IPS-NIHi7 (cell line): ENCODE results near the gene FAM32A.
"Not testable (repeated sequence)": the region's sequence is repeated elsewhere in the genome, so short reads cannot be mapped to it uniquely, and the experiment has no call there.

Source experiments
- DNase-seq: peaks from one replicate; pipeline ENCODE4 v3.0.0; 2012; ENCODE audit warnings: mixed read lengths; ENCODE audit errors: extremely low spot score

The FAM32A gene

GRCh38 chr19:16164222-16164890 is 20.9 kb upstream of the FAM32A start:
- DNase-seq: no peak

- no peak for DNase-seq
These were observed 18.8 kb upstream of the FAM32A start for GRCh38 chr19:16166417-16166816.

GRCh38 chr19:16167055-16167454 is 18.2 kb upstream of the FAM32A start:
- DNase-seq: no peak

GRCh38 chr19:16168465-16169081 is 16.6 kb upstream of the FAM32A start:
- no peak for DNase-seq

- DNase-seq: no peak
These were observed 15.1 kb upstream of the FAM32A start for GRCh38 chr19:16170134-16170533.

- DNase-seq: no peak
These were observed 9.3 kb upstream of the FAM32A start for GRCh38 chr19:16175954-16176353.

- not testable (repeated sequence) for DNase-seq
These were observed 6.3 kb upstream of the FAM32A start for GRCh38 chr19:16178866-16179265.

GRCh38 chr19:16180611-16181010 is 4.6 kb upstream of the FAM32A start:
- peak; percentile 50 for DNase-seq

- DNase-seq: no peak
These were observed 516 bp upstream of the FAM32A start for GRCh38 chr19:16184665-16185122.

- DNase-seq: peak; percentile 66
These were observed 536 bp downstream of the FAM32A start for GRCh38 chr19:16185768-16186123.

GRCh38 chr19:16188521-16188920 is 3.3 kb downstream of the FAM32A start:
- DNase-seq: no peak

- DNase-seq: no peak
These were observed 5.0 kb downstream of the FAM32A start for GRCh38 chr19:16190198-16190597.

GRCh38 chr19:16190736-16191135 is 5.5 kb downstream of the FAM32A start:
- DNase-seq: no peak

GRCh38 chr19:16191216-16191908 is 6.2 kb downstream of the FAM32A start:
- DNase-seq: no peak

GRCh38 chr19:16193466-16193865 is 8.3 kb downstream of the FAM32A start:
- peak; percentile 20 for DNase-seq

- no peak for DNase-seq
These were observed 12.0 kb downstream of the FAM32A start for GRCh38 chr19:16197188-16197621.

GRCh38 chr19:16197622-16198369 is 12.6 kb downstream of the FAM32A start, which contains the start of gene AP1M1:
Gene AP1M1, plus strand, starts transcription at chr19:16197911. Its CDS starts 116 bp downstream, at chr19:16198027.
- DNase-seq: peak; percentile 99

- no peak for DNase-seq
These were observed 13.1 kb downstream of the FAM32A start for GRCh38 chr19:16198370-16198651.

GRCh38 chr19:16199275-16199932 is 14.2 kb downstream of the FAM32A start:
- DNase-seq: no peak

GRCh38 chr19:16200038-16201010 is 15.1 kb downstream of the FAM32A start:
- no peak for DNase-seq

GRCh38 chr19:16201011-16201391 is 15.8 kb downstream of the FAM32A start:
- DNase-seq: no peak
